Suprapubic skin (tissue), 4 donors: ENCODE data around the gene LIMA1. TPM values are rescaled to one million over a fixed set of nuclear protein-coding genes. Genes with fewer than 3 reads are reported as not detected.

Source experiments
- DNase-seq, 2 donors: peaks; one replicate each; pipeline ENCODE4 v3.0.0-alpha.2; 2019; ENCODE audit warnings: low spot score in 2 of 2
- H3K27ac ChIP-seq: fragments of 200-600 bp; sonication (generic); one replicate; pipeline ENCODE4 v1.5.1; 2019
- H3K27me3 ChIP-seq: fragments of 200-600 bp; sonication (generic); one replicate; pipeline ENCODE4 v1.5.1; 2019
- H3K36me3 ChIP-seq: fragments of 200-600 bp; sonication (generic); one replicate; pipeline ENCODE4 v1.5.1; 2019
- H3K4me1 ChIP-seq: fragments of 200-600 bp; sonication (generic); one replicate; pipeline ENCODE4 v1.5.1; 2019
- H3K4me3 ChIP-seq: fragments of 200-600 bp; sonication (generic); one replicate; pipeline ENCODE4 v1.5.1; 2019; ENCODE audit warnings: mild to moderate bottlenecking
- H3K9me3 ChIP-seq: fragments of 200-600 bp; sonication (generic); one replicate; pipeline ENCODE4 v1.5.1; 2019
- CTCF ChIP-seq, 2 donors: fragments of 200-600 bp in 1 of 2; fragments of 450-650 bp in 1 of 2; sonication (generic) in 1 of 2; IDR thresholded peaks; one replicate each; pipeline ENCODE4 v1.5.1; 2016 to 2019; ENCODE audit warnings: antibody characterized with exemption in 2 of 2, mild to moderate bottlenecking in 1 of 2, moderate library complexity in 1 of 2
- EP300 ChIP-seq: sonication (generic); formaldehyde crosslinking; IDR thresholded peaks from one replicate; pipeline ENCODE4 v1.6.1; 2017; ENCODE audit warnings: antibody characterized with exemption
- POLR2A ChIP-seq, 2 donors: fragments of 450-650 bp; IDR thresholded peaks; one replicate each; pipeline ENCODE4 v1.6.1; 2017; ENCODE audit warnings: antibody characterized with exemption in 2 of 2, mild to moderate bottlenecking in 2 of 2, moderate library complexity in 2 of 2
- POLR2AphosphoS5 ChIP-seq, 3 donors: sonication (generic); formaldehyde crosslinking; IDR thresholded peaks; one replicate each; pipeline ENCODE4 v1.6.1; 2017; ENCODE audit warnings: antibody characterized with exemption in 3 of 3
- WGBS: methylation state at CpG from one replicate; pipeline ENCODE4 v1.1.5; 2018; 5-methylcytosine and 5-hydroxymethylcytosine counted together
- total RNA-seq, 4 donors: library from RNA; depleted of rRNA; stranded (reverse); fragments of >200 nt; gene quantifications; one replicate each; pipeline ENCODE4 v1.1.0, GENCODE V29; 2016

Gene LIMA1
- total RNA-seq, 4 donors from 2014 or later = 66.6 to 105 (median 89.6) TPM

- no peak for TF ChIP-seq EP300
- TF ChIP-seq CTCF (IDR thresholded peaks at IDR 0.05) = no peak
- TF ChIP-seq POLR2AphosphoS5 (IDR thresholded peaks at IDR 0.05) = no peak
- no peak for TF ChIP-seq POLR2A (IDR thresholded peaks at IDR 0.05)
- Histone ChIP-seq H3K36me3 (peaks cover 13% of the 10 kb centered on the region), H3K4me3 (no peak overlapping the region), H3K27me3 (no peaks in the 10 kb centered on the region), H3K27ac (peak overlapping the region; percentile 63), H3K4me1 (peaks cover 54% of the 10 kb centered on the region), H3K9me3 (no peaks in the 10 kb centered on the region)
- no peak for DNase-seq
- 42% methylated on average over 6 of the region's 6 CpGs for WGBS
Measured at GRCh38 chr12:50185970-50186663, 97.2 kb downstream of the LIMA1 start.

GRCh38 chr12:50185301-50185895 is 97.9 kb downstream of the LIMA1 start:
- TF ChIP-seq POLR2AphosphoS5 (IDR thresholded peaks at IDR 0.05) (no peak), POLR2A (IDR thresholded peaks at IDR 0.05) (no peak), CTCF (IDR thresholded peaks at IDR 0.05) (no peak), EP300 (no peak)
- H3K9me3 ChIP-seq = no peaks in the 10 kb centered on the region
- H3K27me3 ChIP-seq = no peaks in the 10 kb centered on the region
- no peak overlapping the region for H3K4me3 ChIP-seq
- WGBS = 43% methylated on average over 4 of the region's 4 CpGs
- peaks cover 54% of the 10 kb centered on the region for H3K4me1 ChIP-seq
- peak overlapping the region; percentile 63 for H3K27ac ChIP-seq
- H3K36me3 ChIP-seq = peaks cover 20% of the 10 kb centered on the region
- no peak for DNase-seq

GRCh38 chr12:50184261-50184660 is 99.1 kb downstream of the LIMA1 start:
- no peak for DNase-seq
- TF ChIP-seq POLR2A (IDR thresholded peaks at IDR 0.05) = no peak
- TF ChIP-seq POLR2AphosphoS5 (IDR thresholded peaks at IDR 0.05) = no peak
- no peak for TF ChIP-seq CTCF (IDR thresholded peaks at IDR 0.05)
- no peak for TF ChIP-seq EP300
- peaks cover 52% of the 10 kb centered on the region for H3K4me1 ChIP-seq

GRCh38 chr12:50182461-50182860 is 100.9 kb downstream of the LIMA1 start:
- peaks cover 34% of the 10 kb centered on the region for H3K4me1 ChIP-seq
- H3K9me3 ChIP-seq = no peaks in the 10 kb centered on the region
- TF ChIP-seq POLR2AphosphoS5 (IDR thresholded peaks at IDR 0.05) (no peak), CTCF (IDR thresholded peaks at IDR 0.05) (no peak), EP300 (no peak), POLR2A (IDR thresholded peaks at IDR 0.05) (no peak)
- peaks cover 46% of the 10 kb centered on the region for H3K36me3 ChIP-seq
- no peak overlapping the region for H3K4me3 ChIP-seq
- no peak for DNase-seq
- no peaks in the 10 kb centered on the region for H3K27me3 ChIP-seq
- H3K27ac ChIP-seq = no peak overlapping the region

More at GRCh38 chr12:50184261-50184660, 99.1 kb downstream of the LIMA1 start:
- H3K27ac ChIP-seq = no peak overlapping the region
- no peak overlapping the region for H3K4me3 ChIP-seq
- 81% methylated on average over 5 of the region's 5 CpGs for WGBS
- no peaks in the 10 kb centered on the region for H3K9me3 ChIP-seq
- H3K36me3 ChIP-seq = peaks cover 30% of the 10 kb centered on the region
- H3K27me3 ChIP-seq = no peaks in the 10 kb centered on the region

GRCh38 chr12:50181691-50182090 is 101.6 kb downstream of the LIMA1 start:
- Histone ChIP-seq H3K36me3 (peaks cover 54% of the 10 kb centered on the region), H3K27ac (no peak overlapping the region)
- TF ChIP-seq POLR2A (IDR thresholded peaks at IDR 0.05) (no peak), POLR2AphosphoS5 (IDR thresholded peaks at IDR 0.05) (no peak), CTCF (IDR thresholded peaks at IDR 0.05) (no peak), EP300 (no peak)

More at GRCh38 chr12:50181691-50182090, 101.6 kb downstream of the LIMA1 start:
- no peak for DNase-seq
- Histone ChIP-seq H3K4me3 (no peak overlapping the region), H3K4me1 (peaks cover 27% of the 10 kb centered on the region), H3K27me3 (no peaks in the 10 kb centered on the region), H3K9me3 (no peaks in the 10 kb centered on the region)
- 96% methylated on average over 4 of the region's 4 CpGs for WGBS
